ENCODE measurements around the gene KISS1R.

KISS1R gene

DNA sequence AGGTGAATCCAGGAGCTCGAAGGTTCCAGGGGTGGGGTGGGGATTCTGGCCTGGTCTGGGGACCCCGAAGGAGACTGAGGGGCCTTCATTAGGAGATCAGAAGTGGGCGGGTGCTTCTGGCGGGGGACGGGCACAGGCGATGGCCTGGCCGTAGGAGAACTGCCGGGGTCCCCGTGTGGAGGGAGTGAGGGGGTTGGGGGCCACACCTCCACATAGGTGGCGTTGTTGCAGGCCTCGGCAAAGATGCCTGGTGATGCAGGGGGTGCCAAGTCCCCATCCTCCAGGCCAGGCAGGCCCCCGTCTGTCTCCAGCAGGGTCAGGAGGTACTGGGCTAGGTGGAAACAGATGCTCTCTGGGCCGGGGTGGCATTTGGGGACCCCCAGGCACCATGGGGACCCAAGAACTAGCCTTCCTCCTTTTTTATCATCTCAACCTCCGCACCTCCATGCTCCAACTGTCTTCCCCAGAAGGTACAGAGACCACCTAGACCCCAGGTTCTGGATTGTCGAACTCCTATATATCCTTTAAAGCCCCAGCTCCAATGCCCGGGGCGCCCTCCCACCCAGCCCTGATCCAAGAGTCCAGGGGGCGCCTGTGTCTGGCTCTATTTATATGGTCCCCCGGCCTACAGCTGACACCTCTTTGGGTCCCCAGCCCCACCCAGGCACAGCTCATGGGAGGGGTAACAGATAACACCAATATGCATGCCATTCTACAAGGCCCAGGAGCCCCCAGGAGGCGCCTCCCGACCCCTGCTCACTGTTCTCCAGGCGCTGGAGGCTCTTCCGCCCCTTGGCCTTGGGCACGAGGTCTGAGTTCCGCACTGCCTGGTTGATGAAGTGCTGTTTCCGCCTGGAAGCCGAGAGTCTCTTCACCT, 15.7 kb upstream of the KISS1R start:
- in situ Hi-C loops (cut with HindIII; ENCODE audit: low sequenced_read_pairs) = no loop called here
- TF ChIP-seq, protein P1, sequence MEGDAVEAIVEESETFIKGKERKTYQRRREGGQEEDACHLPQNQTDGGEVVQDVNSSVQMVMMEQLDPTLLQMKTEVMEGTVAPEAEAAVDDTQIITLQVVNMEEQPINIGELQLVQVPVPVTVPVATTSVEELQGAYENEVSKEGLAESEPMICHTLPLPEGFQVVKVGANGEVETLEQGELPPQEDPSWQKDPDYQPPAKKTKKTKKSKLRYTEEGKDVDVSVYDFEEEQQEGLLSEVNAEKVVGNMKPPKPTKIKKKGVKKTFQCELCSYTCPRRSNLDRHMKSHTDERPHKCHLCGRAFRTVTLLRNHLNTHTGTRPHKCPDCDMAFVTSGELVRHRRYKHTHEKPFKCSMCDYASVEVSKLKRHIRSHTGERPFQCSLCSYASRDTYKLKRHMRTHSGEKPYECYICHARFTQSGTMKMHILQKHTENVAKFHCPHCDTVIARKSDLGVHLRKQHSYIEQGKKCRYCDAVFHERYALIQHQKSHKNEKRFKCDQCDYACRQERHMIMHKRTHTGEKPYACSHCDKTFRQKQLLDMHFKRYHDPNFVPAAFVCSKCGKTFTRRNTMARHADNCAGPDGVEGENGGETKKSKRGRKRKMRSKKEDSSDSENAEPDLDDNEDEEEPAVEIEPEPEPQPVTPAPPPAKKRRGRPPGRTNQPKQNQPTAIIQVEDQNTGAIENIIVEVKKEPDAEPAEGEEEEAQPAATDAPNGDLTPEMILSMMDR (IDR thresholded peaks at IDR 0.05; ENCODE audit: low read depth, low read length, missing control alignments) = no peak
- no peak for DNase-seq (ENCODE audit: low read depth)
- no peak overlapping the region for H3K4me3 ChIP-seq (ENCODE audit: low read depth, low read length)

DNA sequence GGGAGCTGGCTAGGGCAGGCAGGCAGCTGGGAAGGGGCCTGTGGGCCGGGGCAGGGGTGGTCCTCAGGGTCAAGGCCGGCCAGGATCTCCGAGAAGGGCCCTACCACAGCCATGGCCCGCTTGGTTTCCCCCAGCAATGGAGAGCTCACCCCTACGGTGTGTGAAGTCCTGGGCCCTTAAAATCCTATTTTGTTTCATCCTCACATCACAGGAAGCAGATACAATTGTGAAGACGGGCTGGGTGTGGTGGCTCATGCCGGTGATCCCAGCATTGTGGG, 15.1 kb upstream of the KISS1R start:
- in situ Hi-C loops (cut with HindIII; ENCODE audit: low sequenced_read_pairs) = no loop called here

DNA sequence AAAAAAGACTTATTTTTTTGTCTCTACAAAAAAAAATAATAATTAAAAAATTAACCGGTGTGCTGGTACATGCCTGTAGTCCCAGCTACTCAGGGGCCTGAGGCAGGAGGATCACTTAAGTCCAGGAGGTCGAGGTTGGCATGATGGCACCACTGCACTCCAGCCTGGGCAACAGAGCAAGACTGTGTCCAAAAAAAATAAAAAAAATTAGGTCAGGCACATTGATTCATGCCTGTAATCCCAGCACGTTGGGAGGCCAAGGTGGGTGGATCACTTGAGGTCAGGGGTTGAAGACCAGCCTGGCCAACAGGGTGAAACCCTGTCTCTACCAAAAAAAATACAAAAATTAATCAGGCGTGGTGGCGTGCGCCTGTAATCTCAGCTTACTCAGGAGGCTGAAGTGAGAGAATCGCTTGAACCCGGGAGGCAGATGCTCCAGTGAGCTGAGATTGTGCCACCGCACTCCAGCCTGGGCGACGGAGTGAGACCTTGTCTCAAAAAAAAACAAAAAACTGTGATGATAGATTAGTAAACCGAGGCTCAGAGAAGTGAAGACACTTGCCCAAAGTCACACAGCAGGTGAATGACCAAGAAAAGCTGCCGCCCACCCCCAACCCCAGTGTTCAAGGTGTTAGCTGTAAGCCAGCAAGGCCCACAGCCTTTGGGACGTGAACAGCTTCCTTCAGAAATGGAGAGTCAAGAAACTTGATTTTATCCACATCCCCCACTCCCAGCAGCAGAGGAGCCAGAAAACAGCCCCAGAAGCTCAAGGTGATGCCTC, 14.5 kb upstream of the KISS1R start:
- in situ Hi-C loops (cut with HindIII; ENCODE audit: low sequenced_read_pairs) = no loop called here
- H3K4me3 ChIP-seq (ENCODE audit: low read depth, low read length) = no peak overlapping the region
- TF ChIP-seq, protein P1 (IDR thresholded peaks at IDR 0.05; ENCODE audit: low read depth, low read length, missing control alignments) = no peak
- no peak for DNase-seq (ENCODE audit: low read depth)

More for the DNA sequence above, 15.1 kb upstream of the KISS1R start:
- TF ChIP-seq, protein P1 (IDR thresholded peaks at IDR 0.05; ENCODE audit: low read depth, low read length, missing control alignments) = no peak
- DNase-seq (ENCODE audit: low read depth) = no peak
- H3K4me3 ChIP-seq (ENCODE audit: low read depth, low read length) = no peak overlapping the region

DNA sequence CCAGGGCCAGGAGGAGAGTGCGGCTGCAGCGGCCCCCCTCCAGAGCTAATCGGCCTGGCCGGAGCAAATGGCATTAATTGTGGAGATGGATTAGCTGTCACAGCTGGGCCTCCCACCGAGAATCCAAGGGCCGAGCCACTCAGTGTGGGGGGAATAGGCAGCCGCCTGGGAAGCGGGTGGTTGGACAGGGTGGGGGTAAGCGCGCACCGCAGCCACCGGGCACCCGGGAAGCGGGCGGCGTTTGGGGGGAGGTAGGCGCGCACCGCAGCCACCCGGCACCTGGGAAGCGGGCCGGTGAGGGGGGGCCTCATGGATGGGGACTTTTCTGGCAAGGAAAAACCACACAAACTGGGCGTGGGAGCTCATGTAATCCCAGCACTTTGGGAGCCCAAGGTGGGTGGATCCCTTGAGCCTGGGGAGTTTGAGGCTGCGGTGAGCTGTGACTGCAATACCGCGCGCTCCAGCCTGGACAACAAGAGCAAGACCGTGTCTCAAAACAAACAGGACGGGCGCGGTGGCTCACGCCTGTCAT, 13.8 kb upstream of the KISS1R start:
- DNase-seq (ENCODE audit: low read depth) = peak; percentile 23
- TF ChIP-seq, protein P1 (IDR thresholded peaks at IDR 0.05; ENCODE audit: low read depth, low read length, missing control alignments) = no peak
- H3K4me3 ChIP-seq (ENCODE audit: low read depth, low read length) = no peak overlapping the region
- in situ Hi-C loops (cut with HindIII; ENCODE audit: low sequenced_read_pairs) = no loop called here

DNA sequence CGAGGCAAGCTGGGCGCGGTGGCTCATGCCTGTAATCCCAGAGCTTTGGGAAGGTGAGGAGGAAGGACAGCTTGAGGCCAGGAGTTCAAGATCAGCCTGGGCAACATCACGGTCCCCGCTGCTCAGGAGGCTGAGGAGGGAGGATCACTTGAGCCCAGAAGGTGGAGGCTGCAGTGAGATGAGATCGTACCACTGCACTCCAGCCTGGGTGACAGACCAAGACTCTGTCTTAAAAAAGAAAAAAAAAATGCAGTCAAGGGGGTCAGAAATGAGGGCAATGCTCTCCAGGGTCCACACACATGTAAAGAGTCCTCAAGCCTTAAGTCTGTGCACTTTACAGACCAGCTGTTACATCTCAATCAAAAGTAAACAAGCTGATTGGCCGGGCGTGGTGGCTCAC, 12.6 kb upstream of the KISS1R start:
- in situ Hi-C loops (cut with HindIII; ENCODE audit: low sequenced_read_pairs) = no loop called here
- no peak for DNase-seq (ENCODE audit: low read depth)
- TF ChIP-seq, protein P1 (IDR thresholded peaks at IDR 0.05; ENCODE audit: low read depth, low read length, missing control alignments) = no peak
- H3K4me3 ChIP-seq (ENCODE audit: low read depth, low read length) = no peak overlapping the region

DNA sequence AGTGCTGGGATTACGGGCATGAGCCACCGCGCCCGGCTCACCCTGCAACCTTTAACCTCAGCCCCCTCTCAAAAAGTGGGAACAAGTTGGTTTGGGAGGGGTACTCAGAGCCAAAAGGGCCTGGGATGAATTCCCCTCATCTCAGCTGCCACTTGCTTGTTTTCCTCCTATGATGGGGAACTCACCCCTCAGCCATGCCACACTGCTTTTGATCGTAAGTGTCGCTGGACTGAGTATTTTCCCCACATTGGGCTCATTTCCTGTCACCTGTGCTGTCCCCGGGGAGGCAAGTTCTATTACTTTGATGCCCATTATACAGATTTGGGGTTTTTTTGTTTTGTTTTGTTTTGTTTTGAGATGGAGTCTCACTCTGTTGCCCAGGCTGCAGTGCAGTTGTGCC, 10.7 kb upstream of the KISS1R start:
- H3K4me3 ChIP-seq (ENCODE audit: low read depth, low read length) = no peak overlapping the region
- no peak for DNase-seq (ENCODE audit: low read depth)

More for the DNA sequence above, 10.7 kb upstream of the KISS1R start:
- TF ChIP-seq, protein P1 (IDR thresholded peaks at IDR 0.05; ENCODE audit: low read depth, low read length, missing control alignments) = no peak
- in situ Hi-C loops (cut with HindIII; ENCODE audit: low sequenced_read_pairs) = no loop called here

Measured in astrocyte of the cerebellum (primary cell).